ENCODE data around the gene TPSB2. TPM values are rescaled to one million over a fixed set of nuclear protein-coding genes. Genes with fewer than 3 reads are reported as not detected.
"Not testable (repeated sequence)": the region's sequence is repeated elsewhere in the genome, so short reads cannot be mapped to it uniquely, and the experiment has no call there.

TPSB2 gene
- polyA plus RNA-seq, 3 donors = 0.19 to 0.22 TPM; not detected in 1

DNA sequence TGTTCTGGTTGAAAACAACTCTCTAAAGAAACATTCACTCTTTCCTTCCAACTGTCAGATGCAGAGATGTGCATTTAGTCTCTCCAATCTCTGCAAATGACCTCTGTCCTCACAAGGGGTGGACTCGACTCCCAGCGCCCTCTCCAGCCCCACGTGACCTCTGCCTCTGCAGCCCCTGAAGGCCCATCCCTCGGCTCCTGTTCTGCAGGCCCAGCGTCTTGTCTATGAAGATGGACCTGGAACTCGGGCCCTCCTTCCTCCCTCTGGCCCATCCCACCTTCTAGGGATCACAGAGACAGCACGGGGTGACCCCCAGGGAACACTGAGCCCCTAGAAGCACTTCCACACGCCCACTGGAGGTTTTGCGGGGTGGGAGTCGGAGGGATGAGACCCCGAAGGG lies 13.4 kb upstream of the TPSB2 start:
- DNase-seq = not testable (repeated sequence)

- not testable (repeated sequence) for DNase-seq
These were observed 11.1 kb upstream of the TPSB2 start for GRCh38 chr16:1241081-1241480.

GRCh38 chr16:1240436-1240835 lies 10.5 kb upstream of the TPSB2 start, which contains the start of gene TPSAB1:
Gene TPSAB1 (plus strand): TSS chr16:1240705. CDS start chr16:1240939, 234 bp downstream.
- DNase-seq = not testable (repeated sequence)

- not testable (repeated sequence) for DNase-seq
These were observed 9.6 kb upstream of the TPSB2 start for GRCh38 chr16:1239575-1239974.

DNA sequence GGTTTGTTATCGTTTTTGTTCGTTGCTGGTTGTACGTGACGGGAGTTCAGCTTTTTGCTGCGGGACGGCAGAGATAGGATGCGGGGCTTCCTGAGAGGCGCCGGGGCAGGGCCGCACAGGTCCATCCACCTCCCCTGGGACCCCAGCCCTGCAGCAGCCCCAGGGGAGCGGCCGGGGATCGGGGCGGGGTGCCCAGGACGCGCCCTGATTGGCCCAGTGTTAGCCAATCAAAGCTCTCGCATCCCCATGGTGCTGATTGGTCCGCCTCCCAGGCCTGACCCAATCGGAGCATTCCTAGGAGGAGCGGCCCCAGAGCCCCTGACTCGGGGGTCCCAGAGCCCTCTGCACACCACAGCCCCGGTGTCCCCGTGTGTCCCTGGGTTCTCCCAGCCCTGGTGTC lies 8.9 kb upstream of the TPSB2 start:
- DNase-seq = not testable (repeated sequence)

- no peak for DNase-seq
These were observed 8.0 kb upstream of the TPSB2 start for GRCh38 chr16:1237990-1238389.

DNA sequence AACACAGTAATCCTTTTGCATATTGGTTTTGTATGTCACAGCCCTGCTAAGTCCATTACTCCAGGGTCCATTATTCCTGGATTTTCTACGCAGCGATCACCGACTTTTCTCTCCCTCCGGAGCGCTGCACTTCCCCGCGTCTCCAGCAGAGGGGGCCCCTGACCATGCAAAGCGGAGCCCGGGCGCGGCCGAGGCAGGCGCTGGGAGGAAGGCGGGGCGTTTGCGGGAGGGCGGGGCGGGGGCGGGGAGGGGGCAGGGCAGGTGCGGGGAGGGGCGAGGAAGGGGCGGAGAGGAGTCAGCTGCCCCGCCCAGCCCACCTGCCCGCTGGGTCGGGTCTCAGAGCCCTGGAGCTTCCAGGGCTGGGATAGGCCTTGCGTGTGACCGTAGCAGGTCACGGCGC lies 6.7 kb upstream of the TPSB2 start:
- DNase-seq = not testable (repeated sequence)

- DNase-seq = not testable (repeated sequence)
These were observed 2.2 kb upstream of the TPSB2 start for GRCh38 chr16:1232049-1232748.

GRCh38 chr16:1231301-1231700 lies 1.3 kb upstream of the TPSB2 start:
- not testable (repeated sequence) for DNase-seq

DNA sequence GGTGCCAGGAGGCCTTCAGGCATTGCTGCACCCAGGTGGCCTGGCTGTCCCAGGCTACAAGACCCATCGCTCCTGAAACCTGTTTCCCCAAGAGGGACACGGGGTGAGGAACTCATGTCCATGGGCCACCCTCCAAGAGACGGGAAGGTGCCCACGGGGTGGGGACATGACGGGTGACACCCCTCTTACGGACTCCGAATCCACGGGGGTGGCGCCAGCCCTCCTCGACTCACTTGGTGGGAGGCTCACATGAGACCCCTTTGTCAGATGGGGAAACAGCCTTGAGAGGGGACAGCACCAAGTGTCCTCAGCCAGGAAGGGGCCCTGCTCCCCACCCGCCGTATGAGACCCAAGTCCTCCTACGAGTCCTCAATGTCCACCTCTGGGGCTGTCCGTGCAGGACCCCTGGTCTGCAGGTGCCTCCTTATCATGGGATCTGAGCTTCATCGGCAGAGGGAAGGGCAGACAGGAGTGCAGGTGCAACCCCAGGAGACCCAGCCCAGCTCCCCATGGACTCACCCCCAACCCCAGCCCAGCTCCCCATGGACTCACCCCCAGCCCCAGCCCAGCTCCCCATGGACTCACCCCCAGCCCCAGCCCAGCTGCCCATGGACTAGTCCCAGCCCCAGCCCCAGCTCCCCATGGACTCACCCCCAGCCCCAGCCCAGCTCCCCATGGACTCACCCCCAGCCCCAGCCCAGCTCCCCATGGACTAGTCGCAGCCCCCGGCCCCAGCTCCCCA lies 658 bp upstream of the TPSB2 start:
- not testable (repeated sequence) for DNase-seq

DNA sequence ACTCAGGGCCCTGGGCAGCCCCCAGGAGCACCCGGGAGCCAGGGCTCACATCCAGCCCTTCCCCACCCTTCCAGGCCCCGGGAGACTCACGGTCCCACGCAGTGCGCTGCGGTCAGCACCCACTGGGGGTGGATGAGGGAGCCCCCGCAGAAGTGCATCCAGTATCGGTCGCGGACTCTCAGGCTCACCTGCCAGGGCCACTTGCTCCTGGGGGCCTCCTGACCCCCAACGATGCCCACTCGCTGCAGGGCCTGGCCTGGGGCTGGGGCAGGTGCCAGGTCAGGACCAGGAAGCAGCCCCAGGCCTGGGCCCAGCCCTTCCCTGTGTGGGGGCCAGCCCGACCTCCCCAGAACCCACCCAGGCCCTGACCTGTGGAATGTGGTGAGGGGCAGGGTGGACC lies 508 bp downstream of the TPSB2 start:
- DNase-seq = not testable (repeated sequence)

GRCh38 chr16:1228227-1228626 lies 1.8 kb downstream of the TPSB2 start:
- DNase-seq = not testable (repeated sequence)

DNA sequence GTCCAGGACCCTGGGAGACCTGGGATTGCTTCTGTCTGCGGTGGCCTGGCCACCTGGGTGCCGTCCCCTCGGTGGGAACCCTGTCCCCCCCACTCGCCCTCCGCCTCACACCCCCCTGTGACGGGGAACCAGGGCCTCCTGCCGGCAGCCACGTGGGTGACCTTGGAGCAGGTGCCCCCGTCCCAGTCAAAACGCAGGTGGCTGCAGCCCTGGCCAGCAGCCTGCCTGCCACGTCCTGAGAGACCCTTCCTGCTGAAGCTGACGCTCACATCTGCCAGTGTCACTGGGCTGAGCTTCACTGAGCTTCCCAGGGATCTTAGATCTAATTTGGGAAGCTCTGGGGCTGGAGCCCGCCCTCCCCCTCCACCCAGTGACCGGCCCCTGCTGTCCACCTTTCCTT lies 3.3 kb downstream of the TPSB2 start:
- not testable (repeated sequence) for DNase-seq

DNA sequence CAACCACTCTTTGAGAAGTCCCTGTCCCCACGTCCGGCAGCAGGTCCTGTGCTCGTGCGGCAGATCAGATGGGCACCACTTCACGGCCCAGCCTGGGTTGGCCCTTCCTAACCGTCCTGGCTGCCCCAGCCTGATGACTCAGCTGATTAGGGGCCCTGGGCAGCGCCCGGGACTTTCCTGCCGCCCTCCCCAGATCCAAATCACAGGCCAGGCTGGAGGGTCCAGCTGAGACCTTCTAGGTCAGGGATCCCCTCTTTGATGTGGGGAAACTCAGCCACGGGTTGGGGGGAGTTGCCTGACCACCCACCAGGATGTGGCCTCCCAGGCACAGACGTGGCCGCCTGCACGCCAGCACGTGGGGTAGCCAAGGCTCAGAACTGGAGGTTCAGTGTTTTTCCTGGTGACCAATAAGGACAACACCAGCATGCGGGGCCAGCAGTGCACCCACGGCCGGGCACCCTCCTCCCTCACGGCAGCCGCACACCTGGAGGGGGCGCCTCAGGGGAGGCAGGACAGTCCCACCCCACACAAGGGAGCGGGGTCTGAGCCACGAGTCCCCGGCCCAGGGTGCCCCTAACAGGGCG lies 4.2 kb downstream of the TPSB2 start:
- DNase-seq = not testable (repeated sequence)

DNA sequence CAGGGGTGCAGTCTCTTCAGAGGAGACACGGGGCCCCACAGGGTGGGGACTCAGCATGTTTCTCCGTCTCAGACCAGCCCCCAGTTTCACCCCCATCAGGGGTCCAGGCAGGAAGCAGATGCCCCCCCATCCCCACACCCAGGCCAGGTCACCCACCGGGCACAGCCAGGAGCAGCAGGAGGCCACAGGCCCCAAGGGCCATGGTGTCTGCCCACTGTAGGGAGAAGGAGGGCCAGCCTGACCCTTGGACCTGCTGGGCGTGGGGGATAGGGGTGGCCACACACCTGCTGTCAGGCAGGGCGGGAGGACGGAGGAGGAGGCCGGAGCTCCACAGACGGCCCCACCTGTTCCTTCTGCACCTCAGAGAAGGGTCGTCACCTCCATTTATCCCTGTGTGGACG lies 4.9 kb downstream of the TPSB2 start, which contains the start of gene TPSG1:
TPSG1 (minus strand) TSS at position 218 of the 401 bp plus-strand sequence; CDS start at position 202, 16 bp downstream.
- no peak for DNase-seq

- no peak for DNase-seq
These were observed 5.4 kb downstream of the TPSB2 start for GRCh38 chr16:1224558-1224957.

DNA sequence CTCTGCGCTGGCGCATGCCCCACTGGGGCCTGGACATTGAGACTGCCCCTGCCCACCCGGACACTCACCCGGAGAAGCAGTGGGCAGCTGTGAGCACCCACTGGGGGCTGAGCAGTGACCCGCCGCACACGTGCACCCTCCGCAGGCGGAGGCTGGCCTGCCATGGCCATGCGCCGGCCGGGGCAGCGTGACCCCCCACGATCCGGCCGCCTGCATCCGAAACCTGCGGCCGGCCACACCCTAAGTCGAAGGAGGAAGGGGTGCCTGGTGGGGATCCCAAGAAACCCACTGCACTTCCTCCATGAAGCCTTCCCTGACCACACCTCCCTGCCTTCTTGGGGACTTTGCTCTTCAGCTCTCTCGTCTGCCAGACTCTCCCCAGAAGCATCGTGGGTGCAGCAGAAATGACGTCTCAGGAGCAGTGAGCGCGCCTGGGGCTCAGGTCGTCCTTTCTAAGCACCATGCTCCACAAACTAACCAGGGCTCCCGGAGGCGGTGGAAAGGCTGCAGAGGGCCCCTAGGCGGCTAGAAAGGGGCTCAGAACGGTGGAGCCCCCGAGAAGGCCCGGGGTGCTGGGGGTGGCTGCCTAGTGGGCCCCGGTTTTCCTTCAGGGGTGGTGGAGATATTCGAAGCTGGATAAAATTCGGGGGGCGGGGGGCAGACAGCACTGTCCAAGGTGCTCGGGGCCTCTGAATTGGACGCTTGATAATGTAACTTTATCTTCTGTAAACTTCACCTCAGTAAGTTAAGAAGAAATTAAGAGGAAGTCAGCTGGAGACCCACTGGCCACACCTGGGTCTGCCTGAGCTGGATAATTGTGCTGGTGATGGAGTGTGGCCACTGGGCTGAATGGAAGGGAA lies 6.4 kb downstream of the TPSB2 start:
- no peak for DNase-seq

DNA sequence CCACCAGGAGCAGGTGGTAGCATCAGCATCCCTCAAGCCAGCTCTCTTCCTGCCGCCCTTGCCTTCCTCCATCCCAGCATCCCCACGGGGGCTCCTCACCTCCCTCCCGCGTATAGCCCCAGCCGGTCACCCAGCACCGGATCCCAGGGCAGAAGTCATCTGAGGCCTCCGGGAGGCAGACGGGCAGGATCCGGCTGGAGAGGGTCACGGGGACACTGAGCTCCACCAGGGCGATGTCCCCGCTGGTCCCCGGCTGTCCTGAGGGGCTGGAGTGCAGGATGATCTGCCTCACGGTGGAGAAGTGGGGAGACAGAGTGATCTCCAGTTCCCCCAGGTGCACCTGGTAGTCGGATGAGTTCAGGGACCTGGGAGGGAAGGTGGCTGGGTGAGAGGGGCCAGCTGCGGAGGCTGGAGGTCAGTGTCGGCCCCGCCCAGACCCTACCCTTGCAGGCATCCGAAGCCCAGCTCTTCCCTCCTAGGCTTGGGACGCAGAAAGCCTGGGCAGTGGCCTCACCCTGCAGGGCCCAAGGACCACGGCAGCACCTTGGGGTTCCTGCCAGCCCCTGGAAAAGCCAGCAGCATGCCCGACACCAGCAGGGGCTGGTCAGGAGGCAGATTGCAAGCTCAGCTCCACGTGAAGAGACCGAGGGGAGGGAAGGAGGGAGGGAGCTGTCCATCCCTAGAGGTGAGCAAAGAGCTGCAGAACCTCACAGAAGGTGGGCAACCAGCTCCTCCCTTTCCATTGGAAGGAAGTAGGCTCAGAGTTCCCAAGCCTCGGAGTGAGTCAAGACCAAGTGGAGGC lies 7.2 kb downstream of the TPSB2 start:
- DNase-seq = no peak

DNA sequence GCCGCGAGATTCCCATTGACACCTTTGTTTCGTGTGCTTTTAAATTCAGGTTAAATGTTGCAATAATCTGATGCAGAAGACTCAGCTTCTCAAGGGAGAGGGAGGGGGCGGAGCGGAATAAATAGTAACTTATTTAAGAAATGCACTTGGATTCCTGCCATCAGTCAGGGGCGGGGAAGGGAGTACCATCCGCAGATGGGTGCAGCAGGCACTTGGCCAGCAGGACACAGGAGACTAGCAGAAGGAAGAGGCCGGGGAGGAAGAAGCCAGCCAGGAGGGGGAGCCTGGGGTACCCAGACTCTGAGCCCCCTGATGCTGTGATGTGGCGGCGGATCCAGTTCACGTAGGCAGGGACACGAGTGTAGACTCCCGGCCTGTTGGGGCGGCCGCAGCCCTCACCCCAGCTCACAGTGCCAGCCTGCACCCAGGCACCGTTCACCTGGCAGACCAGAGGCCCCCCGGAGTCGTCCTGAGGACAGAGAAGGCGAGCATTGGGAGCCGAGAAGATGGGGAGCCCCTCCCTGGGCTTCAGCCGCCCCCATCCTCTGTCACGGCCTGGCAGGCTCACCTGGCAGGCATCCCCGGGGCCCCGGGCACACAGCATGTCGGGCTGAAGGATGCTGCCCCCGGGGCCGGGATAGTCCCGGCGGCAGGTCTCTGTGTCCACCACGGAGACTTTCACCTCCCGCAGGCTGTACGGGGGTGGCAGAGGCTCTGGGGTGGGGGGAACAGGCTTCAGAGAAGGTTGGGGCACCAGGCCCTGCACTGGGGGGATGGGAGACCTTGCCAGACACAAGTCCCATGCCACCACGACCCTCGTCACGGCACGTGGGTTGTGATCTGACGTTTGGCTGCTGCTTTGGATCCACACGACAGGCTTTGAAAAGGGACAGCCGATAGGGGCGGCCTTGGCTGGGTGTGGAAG lies 8.1 kb downstream of the TPSB2 start:
- DNase-seq = no peak

Data from renal pelvis (tissue), 4 donors.